Smooth muscle cell of trachea (primary cell): ENCODE data around the gene LAMC1. TPM values are rescaled to one million over a fixed set of nuclear protein-coding genes. Genes with fewer than 3 reads are reported as not detected.

Experiments used
- total RNA-seq: library from RNA; depleted of rRNA; stranded (reverse); fragments of >200 nt; gene quantifications from 2 replicates; pipeline ENCODE4 v1.2.1, GENCODE V29; 2014

Gene LAMC1
- total RNA-seq, result 539 and 796 TPM in 2 replicates

DNA sequence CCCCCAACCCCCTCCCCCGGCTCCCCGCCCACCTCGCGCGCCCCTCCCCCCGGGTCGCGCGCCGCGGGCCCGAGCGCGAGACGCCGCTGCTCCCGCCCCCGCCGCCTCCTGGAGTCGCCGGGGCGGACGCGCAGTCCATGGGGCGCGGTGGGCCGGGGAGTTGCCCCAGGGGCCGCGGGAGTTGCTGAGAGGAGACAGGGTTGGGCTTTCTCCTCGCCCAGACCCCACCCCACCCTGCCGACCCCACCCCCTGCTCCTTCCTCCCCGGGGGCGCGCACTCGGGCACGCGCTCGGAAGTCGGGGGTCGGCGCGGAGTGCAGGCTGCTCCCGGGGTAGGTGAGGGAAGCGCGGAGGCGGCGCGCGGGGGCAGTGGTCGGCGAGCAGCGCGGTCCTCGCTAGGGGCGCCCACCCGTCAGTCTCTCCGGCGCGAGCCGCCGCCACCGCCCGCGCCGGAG lies at the start of gene LAMC1:
Gene LAMC1, plus strand, starts transcription at position 275 of the 455 bp plus-strand sequence. CDS start 297 bp downstream, outside the sequence.

DNA sequence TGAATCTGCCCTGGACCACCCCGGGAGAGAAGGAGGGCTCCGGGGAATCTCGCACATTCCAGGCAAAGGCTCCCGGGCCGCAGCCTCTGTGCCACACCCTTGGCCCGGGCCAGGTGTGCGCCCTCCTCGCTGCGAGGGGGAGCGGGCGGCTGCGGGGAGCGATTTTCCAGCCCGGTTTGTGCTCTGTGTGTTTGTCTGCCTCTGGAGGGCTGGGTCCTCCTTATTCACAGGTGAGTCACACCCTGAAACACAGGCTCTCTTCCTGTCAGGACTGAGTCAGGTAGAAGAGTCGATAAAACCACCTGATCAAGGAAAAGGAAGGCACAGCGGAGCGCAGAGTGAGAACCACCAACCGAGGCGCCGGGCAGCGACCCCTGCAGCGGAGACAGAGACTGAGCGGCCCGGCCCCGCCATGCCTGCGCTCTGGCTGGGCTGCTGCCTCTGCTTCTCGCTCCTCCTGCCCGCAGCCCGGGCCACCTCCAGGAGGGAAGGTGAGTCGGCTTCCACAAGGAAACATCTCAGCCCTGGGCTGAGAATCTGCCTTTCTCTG lies 162.8 kb downstream of the LAMC1 start, which contains the start of gene LAMC2:
Gene LAMC2, plus strand, starts transcription at position 324 of the 550 bp plus-strand sequence. Its CDS starts 89 bp downstream, at position 413.

Other genes starting within 250 kb of the LAMC1 start
- gene NPL, start 233.6 kb upstream of the LAMC1 start, total RNA-seq, result 1.3 and 2.8 TPM in 2 replicates
- gene DHX9, start 184.1 kb upstream of the LAMC1 start, total RNA-seq, result 104 and 181 TPM in 2 replicates
- not detected in 2 replicates for gene SHCBP1L, start 70.3 kb upstream of the LAMC1 start, total RNA-seq
- gene LAMC2, start 162.8 kb downstream of the LAMC1 start, total RNA-seq, result 2.3 and 7.7 TPM in 2 replicates